Stimulated activated CD4-positive, alpha-beta T cell treated with anti-CD3 and anti-CD28 coated beads, Interleukin-2, amount 100 ng/mL, for 4 hours (primary cell): ENCODE results near the gene GARIN5A.

Experiments
- DNase-seq: peaks from one replicate; pipeline ENCODE4 v3.0.0-alpha.2; 2020; ENCODE audit warnings: low read depth

GARIN5A gene

GRCh38 chr19:50476224-50476906, at the start of gene GARIN5A, which contains the start of gene EMC10:
Gene GARIN5A (minus strand): TSS chr19:50476848. CDS start chr19:50476388, 460 bp downstream.
Gene EMC10 (plus strand): TSS chr19:50476507. CDS start chr19:50476545, 38 bp downstream.
- DNase-seq, result peak; percentile 89

DNA sequence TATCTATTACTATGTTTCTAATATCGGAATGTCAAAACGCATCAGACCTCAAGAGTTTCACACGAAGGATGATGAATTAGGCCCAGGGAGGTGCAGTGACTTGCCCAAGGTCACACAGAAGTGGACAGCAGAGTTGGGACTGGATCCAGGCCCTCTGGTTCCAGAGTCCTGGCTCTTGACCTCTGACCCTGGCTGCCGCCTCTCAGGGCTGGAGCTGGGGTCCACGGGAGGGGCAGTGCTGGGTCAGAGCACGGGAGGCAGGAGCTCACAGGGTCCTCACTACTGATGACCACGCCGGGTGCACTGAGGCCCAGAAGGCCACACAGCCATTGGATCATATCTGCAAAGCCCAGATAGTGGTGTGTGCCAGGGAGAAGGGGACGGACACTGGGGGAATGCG, 46.2 kb upstream of the GARIN5A start:
- DNase-seq, result no peak

GRCh38 chr19:50520822-50521465, 44.3 kb upstream of the GARIN5A start:
- DNase-seq, result no peak

DNA sequence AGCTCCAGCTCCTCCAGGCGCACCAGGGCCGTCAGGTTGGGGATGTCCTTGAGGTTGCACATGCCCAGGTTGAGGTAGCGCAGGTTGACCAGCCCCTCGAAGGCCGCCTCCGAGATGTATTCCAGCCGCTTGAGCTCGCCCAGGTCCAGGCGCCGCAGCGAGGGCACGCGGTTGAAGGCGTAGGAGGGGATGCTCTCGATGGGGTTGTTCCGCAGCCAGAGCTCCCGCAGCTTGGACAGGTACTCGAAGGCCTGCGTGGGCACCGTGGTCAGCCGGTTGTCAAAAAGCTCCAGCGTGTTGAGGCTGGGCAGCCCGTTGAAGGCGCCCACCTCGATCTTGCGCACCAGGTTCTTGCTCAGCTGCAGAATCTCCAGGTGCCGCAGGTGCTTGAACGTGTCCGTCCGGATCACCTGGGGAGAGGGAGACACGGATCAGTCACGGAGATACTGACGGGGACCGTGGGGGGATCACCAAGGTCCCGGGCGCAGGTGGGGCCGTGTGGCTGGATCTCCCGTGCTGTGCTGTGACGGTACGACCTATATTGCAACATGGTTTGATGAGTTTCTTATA, 42.4 kb upstream of the GARIN5A start:
- no peak for DNase-seq

DNA sequence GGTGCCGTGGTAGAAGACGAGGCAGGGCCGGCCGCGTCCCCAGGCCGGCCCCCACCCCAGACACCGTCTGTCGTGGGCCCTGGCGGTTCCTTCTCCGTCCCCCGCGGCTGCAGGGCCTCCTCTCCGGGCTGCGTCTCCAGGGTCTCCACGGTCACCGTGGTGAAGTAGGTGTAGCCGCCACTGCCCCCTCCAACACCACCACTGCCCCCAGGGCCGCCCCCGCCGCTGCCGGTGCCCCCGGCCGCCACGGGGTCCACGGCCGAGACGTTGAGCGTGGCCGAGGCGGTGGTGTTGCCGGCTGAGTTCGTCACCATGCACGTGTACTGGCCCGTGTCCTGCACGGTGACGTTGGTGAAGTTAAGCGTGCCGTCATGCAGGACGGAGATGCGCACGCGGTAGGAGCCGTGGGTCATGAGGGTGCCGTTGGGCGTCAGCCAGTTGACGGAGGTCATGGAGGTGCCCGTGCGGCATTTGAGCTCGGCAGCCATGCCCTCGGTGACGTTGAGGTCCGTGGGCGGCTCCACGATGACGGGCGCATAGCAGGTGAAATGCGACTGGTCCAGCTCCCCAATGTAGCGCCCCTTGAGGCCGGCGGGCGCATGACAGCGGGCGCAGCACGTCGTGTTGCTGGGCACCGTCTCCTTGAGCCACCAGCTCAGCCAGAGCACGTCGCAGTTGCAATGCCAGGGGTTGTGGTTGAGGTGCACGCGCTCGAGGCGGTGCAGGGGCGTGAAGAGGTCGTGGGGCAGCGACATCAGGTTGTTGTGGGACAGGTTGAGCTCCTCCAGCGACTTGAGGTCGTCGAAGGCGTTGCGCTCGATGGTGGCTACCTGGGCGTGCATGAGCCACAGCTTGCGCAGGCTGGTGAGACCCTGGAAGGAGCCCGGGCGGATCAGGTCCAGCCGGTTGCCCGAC, 41.7 kb upstream of the GARIN5A start:
- no peak for DNase-seq

DNA sequence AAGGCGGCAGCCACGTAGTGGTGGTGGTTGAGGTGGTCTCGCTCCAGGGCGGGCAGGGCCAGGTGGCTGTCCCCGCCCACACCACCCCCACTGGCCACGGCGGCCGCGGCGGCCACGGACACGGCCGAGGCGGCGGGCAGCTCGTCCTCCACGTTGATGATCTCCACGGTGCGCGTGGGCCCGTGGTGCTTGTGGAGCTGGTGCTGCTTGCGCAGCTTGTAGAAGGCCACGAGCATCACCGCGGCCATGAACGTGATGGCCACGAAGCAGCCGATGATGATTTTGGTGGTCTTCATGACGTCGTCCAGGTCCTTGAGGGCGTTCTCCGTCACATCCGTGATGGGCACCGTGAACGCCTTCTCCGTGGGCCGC, 41.0 kb upstream of the GARIN5A start:
- DNase-seq, result no peak

- no peak for DNase-seq
Observed at GRCh38 chr19:50516964-50517703, 40.5 kb upstream of the GARIN5A start.

- DNase-seq, result no peak
Observed at GRCh38 chr19:50516456-50516855, 39.8 kb upstream of the GARIN5A start.

DNA sequence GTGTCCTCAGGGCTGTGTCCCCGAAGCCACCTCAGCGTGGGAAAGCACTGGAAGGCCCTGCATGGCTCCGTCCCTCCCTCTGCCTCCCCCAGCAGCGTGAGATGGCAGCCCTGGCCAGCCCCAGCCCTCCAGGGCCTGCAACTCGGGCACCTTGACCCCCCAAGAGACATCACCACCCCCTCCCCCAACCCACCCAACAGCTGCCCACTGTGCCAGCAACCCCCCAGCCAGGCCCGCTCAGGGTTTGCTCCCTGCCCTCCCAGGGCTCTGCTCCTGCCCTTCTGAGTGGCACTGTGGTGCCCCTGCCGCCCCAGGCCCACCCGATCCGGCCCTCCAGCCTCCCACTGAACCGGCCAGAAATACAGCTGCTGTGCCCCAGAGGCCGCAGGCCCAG, 38.5 kb upstream of the GARIN5A start:
- no peak for DNase-seq

GRCh38 chr19:50514346-50515167, 37.9 kb upstream of the GARIN5A start:
- DNase-seq, result no peak

- no peak for DNase-seq
Observed at GRCh38 chr19:50513746-50514345, 37.2 kb upstream of the GARIN5A start, which contains the start of gene ASPDH. Gene ASPDH (minus strand): TSS chr19:50513913. CDS start chr19:50513823, 90 bp downstream.

DNA sequence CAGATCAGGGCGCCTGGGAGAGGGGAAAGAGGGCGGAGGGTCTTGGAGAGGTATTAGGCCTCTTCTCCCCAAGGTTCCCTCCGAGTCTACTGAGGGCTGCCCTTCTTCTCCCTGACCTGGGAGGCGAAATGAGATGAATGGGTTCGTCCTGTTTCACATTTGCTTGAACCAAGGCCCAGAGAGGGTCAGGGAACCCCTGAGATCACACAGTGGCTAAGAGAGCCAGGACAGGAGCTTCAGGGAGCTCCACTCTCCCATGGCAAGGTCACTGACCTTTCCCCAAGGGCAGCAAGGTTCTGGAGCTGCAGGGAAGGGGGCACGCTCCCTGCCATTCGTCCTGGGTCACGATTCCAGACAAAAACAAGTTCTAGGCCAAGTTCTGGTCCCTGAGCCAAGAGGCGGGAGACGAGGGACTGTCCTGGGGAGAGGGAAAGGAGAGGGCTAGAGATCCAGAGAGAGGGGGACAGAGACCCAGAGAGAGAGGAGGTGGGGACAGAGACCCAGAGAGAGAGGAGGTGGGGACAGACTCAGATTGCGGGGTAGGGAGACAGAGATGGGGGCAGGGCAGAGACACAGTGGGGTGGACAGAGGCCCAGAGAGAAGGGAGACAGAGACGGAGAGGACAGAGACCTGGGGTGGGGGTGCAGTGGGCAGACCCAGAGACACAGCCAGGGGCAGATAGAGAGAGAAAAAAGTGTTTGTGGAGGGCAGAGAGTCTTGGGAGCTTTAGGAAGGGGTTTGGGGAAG, 36.5 kb upstream of the GARIN5A start:
- DNase-seq, result no peak

- no peak for DNase-seq
Observed at GRCh38 chr19:50512112-50512998, 35.7 kb upstream of the GARIN5A start.

DNA sequence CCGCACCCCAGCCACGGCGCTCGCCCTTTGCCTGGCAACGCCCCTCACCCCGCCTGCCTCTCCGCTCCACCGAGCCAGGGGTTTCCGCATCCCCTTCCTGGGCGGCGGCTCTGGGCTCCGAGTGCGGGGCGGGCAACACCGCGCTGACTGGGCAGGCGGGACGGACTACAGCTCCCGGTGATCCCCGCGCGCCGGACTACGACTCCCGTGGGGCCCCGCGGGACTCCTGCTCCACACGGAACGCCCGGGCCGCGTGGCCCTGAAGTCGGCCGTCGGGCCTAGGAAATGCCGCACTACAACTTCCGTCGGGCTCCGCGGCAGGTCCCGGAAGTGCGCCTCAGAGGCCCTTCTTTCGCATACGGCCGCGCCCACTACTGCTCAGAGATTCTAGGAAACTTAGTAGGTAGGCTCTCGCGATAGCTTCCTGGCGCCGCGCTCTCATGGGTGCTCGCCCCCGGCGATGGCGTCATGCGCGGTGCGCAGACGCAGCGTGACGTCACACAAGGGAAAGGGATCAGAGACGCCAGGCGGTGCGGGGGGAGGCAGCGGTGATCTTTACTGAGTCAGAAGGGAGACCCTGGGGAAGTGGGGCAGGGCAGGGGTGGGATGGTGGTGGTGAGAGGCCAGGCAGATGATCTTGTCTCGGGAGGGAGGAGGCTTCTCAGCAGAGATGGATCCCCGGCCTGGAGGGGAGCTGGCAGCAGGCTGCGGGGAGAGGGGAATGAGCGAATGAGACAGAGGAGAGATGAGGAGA, 34.6 kb upstream of the GARIN5A start, which contains the start of gene JOSD2:
Gene JOSD2, minus strand, starts transcription at position 123 of the 754 bp plus-strand sequence. CDS start 760 bp downstream, outside the sequence.
- DNase-seq, result peak; percentile 98

DNA sequence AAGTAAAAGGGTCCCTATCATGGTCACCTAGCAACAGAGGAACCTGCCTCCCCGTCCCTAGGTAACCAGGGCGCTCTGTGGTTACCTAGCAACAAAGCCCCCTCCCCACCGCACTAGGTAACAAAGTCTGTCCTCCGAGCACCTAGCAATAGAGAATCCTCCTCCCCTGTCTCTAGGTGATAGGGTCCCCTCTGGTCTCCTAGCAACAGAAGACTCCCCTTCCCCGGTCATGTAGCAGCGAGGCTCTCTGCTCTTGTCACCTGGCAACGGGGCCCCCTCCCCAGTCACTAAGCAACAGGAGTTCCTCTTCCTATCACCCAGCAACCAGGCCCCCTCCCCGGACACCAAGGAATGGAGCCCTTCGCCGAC, 34.0 kb upstream of the GARIN5A start:
- no peak for DNase-seq

- DNase-seq, result no peak
Observed at GRCh38 chr19:50510121-50510670, 33.5 kb upstream of the GARIN5A start.

- DNase-seq, result no peak
Observed at GRCh38 chr19:50509366-50509765, 32.7 kb upstream of the GARIN5A start.
